Pulmonary artery endothelial cell (primary cell): ENCODE measurements around the gene FGF5. TPM values are rescaled to one million over a fixed set of nuclear protein-coding genes. Genes with fewer than 3 reads are reported as not detected.
"Not testable (repeated sequence)": the region's sequence is repeated elsewhere in the genome, so short reads cannot be mapped to it uniquely, and the experiment has no call there.

ENCODE experiments used
- DNase-seq: peaks from one replicate; pipeline ENCODE4 v3.0.0-alpha.2; 2011; ENCODE audit warnings: low read depth, low spot score
- total RNA-seq: library from RNA; depleted of rRNA; stranded (reverse); fragments of >200 nt; gene quantifications from 2 replicates; pipeline ENCODE4 v1.2.3, GENCODE V29; 2014

The FGF5 gene
- total RNA-seq, 1 donor from 2014 or later = 0.53 TPM

DNA sequence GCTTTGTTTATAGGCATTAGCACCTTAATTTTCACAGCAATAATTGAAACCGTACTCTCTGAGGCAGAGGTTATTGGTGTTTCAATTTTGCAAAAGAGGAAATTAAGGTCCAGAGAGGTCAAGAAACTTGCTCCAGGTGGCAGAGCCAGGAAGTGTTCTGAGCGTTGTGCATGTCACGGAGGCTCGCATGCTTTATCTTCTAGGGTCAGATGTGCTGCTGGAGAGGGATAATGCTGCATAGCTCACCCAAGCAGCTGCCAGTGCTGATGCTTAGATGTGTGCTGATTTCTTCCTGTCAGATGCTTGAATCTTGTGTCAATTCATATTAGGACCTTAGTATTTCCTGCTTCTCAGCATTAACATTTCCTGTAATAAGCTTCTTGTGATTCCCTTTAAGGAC is 13.0 kb upstream of the FGF5 start:
- no peak for DNase-seq

- DNase-seq = no peak
These were observed 12.3 kb upstream of the FGF5 start for GRCh38 chr4:80254114-80254513.

DNA sequence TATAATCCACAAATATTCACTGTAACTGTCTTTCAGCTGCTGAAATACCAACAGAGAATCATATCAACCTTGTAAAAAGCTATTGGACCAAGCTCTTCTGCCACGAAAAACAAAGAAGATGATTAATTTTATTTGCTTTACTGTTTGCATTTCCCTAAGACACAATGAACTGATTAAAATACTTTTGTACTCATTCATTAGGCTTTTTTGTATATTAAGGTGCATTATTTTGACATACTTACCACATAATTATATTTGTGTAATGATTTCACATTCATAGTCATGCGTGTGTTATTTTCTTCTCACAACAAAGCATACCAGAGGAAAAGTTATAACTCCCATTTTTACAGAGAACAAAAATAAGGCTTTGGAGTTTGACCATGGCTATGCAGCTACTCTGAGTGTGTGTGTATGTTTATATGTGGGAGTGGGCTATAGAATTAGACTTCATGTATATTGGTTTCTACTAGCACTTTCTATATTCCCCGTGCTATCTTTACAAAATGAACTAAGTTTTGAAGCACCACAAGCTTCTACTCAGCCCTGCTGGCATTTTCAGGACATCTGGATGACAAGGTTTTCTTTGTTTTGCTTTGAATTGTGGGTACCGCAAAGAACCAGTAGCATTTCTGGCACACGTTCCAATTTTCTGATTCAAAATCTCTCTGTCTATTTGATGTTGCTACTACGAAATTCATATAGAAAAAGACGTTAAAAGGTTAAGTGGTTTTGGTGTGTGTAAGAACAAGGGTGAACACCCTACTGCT is 11.0 kb upstream of the FGF5 start:
- no peak for DNase-seq

DNA sequence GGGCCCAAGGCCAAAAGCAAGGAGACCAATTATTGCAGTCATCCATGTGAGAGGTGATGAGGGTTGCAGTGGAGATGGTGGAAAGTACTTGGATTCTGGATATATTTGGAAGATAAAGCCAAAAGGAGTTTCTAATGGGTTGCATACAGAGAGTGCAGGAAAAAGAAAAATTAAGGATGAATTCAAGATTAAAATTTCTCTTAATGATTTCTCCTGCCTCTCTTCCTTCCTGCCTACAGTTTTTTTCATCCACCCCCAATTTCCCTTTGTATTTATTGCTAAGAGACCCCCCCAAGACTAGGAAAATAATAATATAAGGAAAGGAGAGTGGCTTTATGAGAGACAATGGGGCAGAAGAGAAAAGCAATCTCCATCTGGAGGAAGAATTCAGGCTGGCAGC is 8.6 kb upstream of the FGF5 start:
- DNase-seq = no peak

GRCh38 chr4:80259012-80259411 is 7.5 kb upstream of the FGF5 start:
- no peak for DNase-seq

- DNase-seq = no peak
These were observed 6.6 kb upstream of the FGF5 start for GRCh38 chr4:80259817-80260216.

GRCh38 chr4:80261989-80262600 is 4.4 kb upstream of the FGF5 start:
- DNase-seq = no peak

DNA sequence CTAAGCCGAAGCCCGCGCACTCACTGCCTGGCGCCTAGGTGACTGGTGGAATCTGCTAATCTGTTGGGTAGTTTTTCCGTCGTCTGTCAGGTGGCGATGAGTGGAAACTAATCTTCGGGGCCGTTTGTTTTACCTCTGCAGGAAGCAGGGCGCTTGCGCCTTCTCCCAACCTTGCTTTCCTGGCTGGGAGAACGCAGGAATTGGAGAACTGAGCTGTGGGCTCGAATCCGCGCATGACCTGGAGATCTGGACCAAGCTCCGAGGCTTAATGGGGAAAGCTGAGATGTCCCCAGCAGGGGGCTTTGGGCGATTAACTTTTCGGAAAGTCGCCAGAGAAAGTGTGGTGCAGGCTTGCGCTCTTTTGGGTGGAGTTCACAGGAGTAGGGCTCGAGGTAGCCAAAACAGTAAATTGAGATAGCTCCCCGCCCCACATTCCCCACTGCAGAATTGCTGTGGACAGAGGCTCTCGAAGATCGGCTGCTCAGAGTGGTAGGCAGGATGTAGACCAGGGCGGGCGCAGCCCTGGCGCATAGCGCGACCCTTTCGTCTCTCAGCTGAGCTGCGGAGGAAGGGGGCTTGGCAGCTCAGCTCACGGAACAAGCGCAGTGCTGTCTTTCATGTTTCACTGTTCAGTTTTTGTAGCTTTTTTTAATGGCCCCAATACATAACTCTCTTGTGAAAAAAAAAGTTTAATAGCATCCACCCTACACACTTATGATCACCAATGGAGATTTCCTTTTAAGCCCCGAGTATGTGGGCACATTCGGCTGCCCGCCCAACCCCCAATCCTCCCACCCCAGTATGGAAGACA is 2.7 kb upstream of the FGF5 start:
- no peak for DNase-seq

GRCh38 chr4:80264352-80264647 is 2.2 kb upstream of the FGF5 start:
- no peak for DNase-seq

GRCh38 chr4:80264825-80265224 is 1.6 kb upstream of the FGF5 start:
- DNase-seq = no peak

DNA sequence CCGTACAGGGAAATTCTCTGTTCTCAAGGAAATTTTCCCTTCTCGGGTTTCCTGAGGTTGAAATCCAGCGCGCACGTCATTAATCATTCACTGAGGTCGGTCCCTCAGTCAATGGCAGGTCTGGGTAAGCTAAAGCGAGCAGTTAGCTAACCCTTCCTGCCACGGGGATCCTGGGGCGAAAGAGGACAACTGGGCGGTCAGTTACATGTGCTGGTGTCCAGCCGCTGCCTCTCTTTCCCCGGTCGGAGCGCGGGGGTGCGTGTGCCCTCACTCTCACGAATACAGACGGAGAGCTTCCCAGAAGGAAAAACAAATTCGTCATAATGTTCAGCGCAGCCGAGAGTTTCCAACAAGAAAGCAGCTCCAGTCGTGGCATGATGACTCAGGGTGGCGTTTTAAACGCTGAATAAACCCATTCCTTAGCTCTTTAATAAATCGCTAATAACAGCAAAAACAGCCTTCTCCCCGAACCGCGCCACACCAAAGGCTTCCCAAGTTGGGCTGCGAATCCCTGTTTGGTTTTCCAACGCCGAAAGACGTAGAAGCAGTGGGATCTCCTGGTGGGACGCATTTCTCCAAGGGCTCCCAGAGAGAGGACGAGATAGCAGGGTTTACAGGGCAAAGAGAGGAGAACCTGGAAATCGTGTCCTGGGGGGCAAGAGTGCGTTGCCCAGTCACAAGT is 752 bp upstream of the FGF5 start:
- DNase-seq = peak; percentile 51

DNA sequence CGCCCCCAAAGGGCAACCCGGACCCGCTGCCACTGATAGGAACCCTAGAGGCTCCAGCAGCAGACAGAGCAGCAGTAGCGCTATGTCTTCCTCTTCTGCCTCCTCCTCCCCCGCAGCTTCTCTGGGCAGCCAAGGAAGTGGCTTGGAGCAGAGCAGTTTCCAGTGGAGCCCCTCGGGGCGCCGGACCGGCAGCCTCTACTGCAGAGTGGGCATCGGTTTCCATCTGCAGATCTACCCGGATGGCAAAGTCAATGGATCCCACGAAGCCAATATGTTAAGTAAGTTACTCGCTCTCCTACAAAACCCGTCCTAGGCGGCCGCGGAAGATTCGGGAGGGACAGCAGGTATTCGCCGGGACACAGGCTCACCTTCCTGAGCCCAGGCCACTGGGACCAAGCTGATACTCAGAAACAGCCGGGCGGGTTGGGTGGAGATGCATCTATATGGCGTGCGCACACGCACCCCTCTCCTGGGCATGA is 477 bp downstream of the FGF5 start:
- no peak for DNase-seq

GRCh38 chr4:80268081-80268823 is 1.8 kb downstream of the FGF5 start:
- no peak for DNase-seq

DNA sequence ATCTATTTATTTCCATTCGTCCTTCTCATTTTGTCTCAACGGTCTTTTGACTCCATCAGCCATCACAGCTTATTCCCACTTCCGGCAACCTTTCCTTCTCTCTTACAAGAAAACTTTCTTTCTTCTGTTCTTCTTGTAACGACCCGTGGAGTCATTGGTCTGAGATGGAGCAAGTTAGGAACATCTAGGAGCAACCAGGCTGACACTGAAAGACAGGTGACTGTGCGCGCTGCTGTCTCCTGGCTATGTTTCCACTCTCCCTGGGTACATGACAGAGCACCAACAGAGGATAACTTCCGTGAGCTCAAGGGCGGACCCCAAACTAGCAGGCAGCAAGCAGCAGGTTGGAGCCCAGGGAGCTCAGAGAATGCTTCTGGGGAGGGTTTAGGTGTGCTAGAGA is 2.5 kb downstream of the FGF5 start:
- DNase-seq = no peak

GRCh38 chr4:80270321-80270720 is 3.9 kb downstream of the FGF5 start:
- DNase-seq = no peak

DNA sequence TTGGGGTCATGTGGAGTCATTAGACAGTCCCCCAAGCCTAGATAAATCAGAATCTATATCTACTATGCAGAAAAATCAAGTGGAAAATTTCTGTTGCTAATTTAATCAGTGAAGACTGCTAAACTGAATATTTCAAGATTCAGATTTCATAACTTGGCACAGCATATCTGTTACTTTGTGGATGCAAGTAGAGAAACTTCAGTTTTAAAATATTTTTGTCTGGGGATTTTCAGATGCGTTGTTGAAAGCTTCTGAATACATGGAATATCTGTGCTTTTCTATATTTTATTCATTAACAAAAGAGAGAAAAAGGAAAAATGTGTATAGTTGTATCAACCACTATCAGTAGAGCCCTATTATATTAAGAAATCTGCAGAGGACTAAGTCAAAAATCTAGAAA is 4.4 kb downstream of the FGF5 start:
- DNase-seq = no peak

DNA sequence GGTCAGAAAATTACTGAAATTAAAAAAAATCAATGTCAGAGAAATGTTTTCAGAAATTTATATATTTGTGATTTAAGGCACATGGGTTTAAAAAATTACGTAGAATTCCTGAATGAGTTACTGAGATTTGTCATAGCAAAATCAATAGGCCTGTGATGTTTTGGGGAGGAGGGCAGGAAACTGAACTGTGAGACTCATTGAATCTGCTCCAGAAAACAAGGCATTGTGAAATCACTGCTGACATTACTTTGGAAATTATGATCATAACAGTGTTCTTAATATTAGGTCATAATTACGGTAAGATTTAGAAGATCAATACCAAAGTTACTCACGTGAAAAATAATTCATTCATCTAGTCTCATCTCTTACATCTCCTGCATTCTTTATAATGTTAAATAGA is 5.3 kb downstream of the FGF5 start:
- DNase-seq = no peak

DNA sequence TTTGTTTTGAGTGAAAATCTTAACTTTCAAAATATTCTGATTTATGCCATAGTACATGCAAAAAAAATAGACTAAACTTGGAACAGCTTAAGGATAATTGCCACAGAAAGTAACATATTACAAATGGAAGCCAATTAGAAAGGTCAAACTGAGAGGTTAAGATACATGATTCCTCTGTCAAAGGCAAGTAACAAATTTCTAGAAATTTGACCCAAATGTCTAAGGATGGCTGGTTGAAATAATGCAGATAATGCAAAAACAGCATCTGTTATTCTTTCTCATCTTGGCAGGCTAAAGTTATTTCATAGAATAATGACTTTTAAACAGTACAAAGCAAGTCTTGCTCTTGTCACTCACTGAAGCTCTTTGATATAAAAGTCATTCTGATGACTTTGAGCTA is 10.5 kb downstream of the FGF5 start:
- DNase-seq = no peak

- no peak for DNase-seq
These were observed 13.3 kb downstream of the FGF5 start for GRCh38 chr4:80279751-80280150.

- DNase-seq = no peak
These were observed 20.0 kb downstream of the FGF5 start for GRCh38 chr4:80286451-80286850.

DNA sequence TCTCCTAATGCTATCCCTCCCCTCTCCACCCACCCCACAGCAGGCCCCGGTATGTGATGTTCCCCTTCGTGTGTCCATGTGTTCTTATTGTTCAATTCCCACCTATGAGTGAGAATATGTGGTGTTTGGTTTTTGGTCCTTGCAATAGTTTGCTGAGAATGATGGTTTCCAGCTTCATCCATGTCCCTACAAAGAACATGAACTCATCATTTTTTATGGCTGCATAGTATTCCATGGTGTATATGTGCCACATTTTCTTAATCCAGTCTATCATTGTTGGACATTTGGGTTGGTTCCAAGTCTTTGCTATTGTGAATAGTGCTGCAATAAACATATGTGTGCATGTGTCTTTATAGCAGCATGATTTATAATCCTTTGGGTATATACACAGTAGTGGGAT is 24.2 kb downstream of the FGF5 start:
- DNase-seq = not testable (repeated sequence)
